NOMO-1 (cell line): Measurements from ENCODE around the gene CXCL8.
"Not testable (repeated sequence)": the region's sequence is repeated elsewhere in the genome, so short reads cannot be mapped to it uniquely, and the experiment has no call there.

Source experiments
- DNase-seq, 2 experiments: peaks; one replicate each; lab custom pipeline; 2025; ENCODE audit not compliant: unreplicated experiment in 2 of 2; lab: John Stamatoyannopoulos, UW

The CXCL8 gene

DNA sequence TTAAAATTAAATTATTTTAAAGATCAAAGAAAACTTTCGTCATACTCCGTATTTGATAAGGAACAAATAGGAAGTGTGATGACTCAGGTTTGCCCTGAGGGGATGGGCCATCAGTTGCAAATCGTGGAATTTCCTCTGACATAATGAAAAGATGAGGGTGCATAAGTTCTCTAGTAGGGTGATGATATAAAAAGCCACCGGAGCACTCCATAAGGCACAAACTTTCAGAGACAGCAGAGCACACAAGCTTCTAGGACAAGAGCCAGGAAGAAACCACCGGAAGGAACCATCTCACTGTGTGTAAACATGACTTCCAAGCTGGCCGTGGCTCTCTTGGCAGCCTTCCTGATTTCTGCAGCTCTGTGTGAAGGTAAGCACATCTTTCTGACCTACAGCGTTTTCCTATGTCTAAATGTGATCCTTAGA, at the start of gene CXCL8:
CXCL8 (plus strand) TSS at position 217 of the 426 bp plus-strand sequence; CDS start at position 307, 90 bp downstream.
- DNase-seq: peak; percentile 32 to 44

DNA sequence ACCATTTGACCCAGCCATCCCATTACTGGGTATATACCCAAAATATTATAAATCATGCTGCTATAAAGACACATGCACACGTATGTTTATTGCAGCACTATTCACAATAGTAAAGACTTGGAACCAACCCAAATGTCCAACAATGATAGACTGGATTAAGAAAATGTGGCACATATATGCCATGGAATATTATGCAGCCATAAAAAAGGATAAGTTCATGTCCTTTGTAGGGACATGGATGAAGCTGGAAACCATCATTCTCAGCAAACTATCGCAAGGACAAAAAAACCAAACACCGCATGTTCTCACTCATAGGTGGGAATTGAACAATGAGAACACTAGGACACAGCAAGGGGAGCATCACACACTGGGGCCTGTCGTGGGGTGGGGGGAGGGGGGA, 49.2 kb upstream of the CXCL8 start:
- not testable (repeated sequence) for DNase-seq

DNA sequence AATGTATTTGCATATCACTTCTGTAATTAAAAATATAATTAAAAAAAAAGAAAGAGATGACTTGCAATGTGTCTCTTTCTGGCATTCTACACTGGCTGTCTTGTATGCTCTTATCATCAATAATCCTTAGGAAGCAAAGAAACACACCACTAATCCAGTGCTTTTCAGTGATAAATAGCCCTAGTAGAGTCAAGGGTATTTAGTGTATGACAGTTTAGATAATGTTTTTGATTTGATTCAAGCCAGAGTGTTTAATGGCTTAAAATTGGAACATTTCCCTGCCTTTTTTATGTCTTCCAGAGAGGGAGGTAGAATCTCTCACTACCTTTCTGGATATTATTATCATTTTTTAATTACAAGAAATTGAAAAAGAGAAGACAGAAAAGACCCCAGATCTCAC, 48.6 kb upstream of the CXCL8 start:
- no peak for DNase-seq

DNA sequence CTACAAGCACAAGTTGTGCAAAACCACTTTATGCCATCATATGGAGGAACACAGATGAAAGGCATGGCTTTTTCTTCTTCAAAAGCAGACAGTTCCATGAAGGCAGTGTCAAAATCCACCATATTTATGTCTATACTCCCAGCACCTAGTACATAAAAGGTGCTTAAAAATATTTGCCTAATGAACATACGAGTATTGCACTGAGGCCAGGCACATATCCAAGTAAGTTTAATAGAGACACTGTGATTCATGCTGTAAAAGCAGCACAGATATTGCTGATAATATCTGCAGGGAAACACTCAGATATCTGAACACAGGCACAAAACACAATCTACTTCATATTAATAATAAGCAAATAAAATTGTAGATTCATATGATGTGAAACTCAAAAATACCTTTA, 48.1 kb upstream of the CXCL8 start:
- no peak for DNase-seq

DNA sequence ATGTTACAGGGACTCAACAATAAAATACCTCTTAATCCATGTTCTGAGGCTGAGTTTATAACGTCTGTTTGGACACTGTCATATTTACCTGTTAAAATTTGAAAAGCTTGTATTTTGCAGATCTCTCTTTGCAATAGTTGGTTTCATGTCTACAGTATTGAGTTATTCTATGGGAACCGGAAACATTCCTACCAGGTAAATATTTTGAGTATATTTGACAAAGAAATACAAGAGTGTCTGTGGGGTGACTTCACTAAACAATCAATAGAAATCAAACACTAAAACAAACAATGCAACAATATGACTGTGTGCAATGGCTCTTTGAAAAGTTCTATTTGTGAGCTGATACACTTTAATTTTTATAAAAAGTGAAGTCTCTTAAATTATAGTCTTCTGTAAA, 47.7 kb upstream of the CXCL8 start:
- no peak for DNase-seq

DNA sequence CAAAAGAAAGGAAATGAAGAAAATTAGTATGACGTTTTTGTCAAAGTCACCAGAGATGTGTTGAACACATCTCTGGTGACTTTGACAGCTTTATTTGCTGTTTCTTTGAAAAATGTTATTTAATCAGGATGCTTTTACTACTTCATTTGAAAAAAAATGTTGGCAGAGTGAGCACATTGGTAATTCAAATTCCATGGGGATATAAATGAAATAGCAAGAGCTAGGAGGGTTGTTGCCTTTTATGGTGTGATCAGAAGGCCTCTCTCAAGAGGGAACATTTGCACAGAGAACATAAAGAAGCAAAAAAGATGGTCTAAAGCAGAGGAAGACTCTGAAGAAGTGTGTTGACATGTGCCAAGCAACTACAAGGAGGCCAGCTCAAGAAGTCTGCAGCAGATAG, 46.6 kb upstream of the CXCL8 start:
- no peak for DNase-seq

DNA sequence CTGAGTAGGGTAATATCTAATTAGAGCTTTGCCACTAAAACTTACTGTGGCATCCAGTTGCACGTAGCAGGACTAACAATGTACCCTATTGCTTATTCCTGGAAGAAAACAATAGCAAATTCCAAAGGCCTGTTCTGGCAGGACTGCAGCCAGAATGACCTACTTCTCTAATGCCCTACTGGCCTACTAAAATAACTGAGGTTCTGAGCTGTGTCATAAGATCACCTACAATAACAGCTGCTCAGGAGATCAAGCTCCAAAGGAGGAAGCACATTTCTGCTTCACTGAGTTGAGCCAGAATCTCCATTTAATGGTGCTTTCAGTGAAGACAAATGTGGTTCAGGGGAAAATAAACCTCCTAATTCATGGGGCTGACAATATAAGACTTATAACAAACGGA, 42.2 kb upstream of the CXCL8 start:
- DNase-seq: peak in 1 of 2 experiments; percentile 51

DNA sequence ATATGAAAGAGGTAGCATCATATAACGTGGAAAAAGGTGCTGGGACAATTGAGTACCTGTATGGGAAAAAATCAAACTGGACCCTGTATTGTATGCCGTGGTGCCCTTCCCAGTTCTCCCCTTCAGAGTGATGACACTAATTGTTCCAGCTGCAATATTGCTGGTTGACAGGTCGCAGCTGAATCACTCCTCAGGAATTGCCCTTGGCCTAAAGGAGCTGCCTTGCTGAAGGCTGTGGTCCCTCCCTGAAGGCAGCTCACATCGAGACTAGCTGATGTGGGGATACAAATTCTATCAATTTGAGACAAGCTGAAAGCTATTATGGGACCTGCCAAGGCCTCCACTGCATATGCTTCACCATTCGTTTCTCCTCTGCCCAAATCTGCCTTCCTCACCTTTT, 39.3 kb upstream of the CXCL8 start:
- DNase-seq: no peak

DNA sequence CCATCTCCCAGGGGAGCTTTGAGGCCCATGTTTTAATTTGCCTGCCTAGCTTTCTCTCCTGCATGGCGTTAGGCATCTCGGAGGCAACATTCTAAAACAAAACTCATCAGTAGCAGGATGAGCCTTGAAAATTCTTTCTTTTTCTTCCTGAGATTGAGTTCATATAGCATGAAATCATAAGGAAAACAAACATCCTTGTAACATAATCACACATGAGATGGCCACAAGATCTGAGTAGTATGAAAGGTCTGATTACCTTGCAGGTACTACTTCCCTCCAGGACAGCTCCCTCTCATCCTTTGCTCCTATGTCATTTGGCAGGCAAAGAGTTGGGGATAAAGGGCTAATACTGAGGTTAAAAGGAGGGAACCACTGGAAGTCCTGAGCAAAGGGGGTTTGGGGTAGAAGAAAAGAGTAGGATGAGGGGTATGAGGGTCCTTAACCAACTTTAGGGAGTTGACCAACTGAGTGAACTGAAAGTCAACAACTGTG, 37.5 kb upstream of the CXCL8 start:
- no peak for DNase-seq

DNA sequence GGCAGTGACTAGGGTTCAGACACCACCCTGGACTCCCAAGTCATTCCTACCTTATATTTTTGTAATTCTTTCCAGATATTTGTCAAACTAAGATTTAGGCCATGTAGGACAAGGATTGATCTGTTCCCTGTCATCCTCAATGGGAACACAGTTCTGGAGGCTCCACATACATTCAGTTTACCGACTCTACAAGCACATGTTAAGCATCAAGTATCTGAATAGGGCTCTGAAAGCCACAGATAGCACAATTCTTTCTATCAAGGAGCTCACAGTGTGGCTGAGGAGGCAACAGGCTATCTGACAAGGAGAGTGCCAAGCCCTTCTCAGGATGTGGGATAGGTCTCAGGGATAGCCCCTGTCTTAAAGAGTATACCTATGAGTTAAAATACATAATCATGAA, 37.0 kb upstream of the CXCL8 start:
- DNase-seq: no peak

DNA sequence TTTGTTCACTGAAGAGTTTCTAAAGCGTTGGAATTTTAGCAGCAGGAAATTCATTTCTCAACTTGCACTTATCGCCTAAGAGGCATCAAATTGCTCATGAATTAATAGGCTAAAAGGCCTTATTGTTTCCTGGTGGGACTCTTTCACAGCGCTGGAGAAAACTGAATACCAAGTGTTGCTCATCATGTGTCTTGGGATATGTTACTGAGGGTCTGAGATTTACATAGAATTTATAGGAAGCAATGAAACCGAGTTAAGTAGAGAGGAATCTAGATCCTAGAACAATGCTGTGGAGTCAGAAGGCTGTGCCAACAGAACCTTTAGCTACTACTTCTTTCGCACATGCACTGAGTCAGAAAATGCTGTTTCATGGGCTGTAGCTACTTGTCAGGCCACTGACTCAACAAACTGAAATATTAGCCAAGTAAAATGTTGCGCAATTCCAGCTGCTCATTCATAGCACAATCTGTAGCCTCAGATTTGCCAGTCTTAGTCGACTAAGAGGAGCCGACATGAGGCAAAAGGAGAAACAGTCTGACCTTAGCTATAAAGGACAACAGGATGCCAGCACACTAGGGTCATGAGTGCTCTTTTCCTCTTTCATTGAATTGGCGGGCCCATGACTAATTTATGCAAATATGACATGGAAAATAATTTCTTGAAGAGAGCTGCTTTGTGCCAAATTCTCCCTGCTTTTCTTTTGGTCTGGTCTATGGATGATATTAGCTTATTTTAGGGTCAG, 35.9 kb upstream of the CXCL8 start:
- peak; percentile 86 to 96 for DNase-seq

DNA sequence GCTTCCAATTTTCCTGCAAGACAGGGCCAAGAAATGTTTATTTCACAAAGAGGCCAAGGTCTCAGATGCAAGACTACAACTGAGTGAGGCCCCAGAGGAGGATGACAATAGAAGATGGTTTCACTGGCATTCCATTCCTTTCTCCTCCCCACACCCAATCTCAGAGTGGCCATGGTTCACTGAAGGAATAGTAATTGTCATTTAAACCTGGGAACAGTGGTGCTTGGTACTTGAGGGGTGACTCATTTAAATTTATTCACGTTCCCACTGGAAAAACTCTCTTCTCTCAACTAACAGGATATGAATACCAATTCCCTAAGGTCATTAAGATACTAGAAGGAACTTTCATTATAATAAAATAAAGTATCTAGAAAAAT, 35.3 kb upstream of the CXCL8 start:
- no peak for DNase-seq

DNA sequence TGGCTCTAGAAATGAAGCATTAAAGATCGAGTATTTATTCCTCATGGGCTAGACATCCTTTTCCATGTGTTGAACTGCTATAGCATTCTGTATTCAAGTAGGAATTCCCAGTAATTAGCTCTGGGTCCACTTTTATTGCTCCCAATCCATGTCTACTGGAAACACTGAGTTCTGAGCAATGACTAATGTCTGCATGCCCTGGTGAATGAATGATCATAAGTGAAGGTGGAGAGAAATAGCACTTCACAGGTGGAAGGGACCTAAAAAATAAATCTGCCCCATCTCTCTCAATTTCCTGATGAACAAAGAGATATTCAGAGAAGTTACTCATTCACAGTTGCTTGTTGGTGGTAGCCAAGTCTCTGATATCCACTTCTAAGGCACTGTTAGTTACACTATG, 34.6 kb upstream of the CXCL8 start:
- no peak for DNase-seq

DNA sequence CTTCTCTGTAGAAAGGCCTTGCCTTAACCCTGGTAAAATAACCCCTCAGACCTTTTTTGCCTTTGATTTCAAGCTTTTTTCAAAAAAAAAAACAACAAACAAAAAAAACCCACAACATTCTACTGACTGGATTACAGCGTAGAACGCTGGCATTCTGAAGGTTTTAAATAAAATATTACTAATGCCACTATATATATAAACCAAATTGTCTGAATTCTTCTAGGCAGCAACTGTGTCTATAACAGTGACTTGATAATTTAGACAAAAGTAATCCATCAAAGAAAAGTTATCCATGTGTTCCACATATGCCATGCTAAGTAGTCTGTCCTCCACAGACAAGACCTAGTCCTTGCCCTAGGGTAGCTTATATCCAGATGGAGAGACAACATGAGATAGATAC, 33.6 kb upstream of the CXCL8 start:
- DNase-seq: no peak

DNA sequence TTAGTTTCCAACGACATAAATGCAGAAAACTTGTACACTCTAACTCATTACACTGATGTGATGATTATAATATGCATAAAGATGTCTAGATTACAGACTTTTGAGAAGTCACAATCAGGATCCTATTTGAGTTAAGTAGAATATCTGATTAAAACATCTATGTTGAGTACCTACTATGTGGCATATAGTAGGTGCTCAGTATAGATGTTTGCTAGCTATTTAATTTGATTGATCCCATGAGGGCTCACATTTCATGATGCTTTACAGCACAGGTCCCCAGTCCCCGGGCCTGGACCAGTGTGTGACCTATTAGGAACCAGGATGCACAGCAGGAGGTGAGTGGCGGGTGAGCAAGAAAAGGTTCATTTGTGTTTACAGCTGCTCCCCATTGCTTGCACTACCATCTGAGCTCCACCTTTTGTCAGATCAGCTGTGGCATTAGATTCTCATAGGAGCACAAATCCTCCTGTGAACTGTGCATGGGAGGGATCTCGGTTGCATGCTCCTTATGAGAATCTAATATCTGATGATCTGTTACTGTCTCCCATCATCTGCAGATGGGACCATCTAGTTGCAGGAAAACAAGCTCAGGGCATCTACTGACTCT, 33.0 kb upstream of the CXCL8 start:
- DNase-seq: no peak

DNA sequence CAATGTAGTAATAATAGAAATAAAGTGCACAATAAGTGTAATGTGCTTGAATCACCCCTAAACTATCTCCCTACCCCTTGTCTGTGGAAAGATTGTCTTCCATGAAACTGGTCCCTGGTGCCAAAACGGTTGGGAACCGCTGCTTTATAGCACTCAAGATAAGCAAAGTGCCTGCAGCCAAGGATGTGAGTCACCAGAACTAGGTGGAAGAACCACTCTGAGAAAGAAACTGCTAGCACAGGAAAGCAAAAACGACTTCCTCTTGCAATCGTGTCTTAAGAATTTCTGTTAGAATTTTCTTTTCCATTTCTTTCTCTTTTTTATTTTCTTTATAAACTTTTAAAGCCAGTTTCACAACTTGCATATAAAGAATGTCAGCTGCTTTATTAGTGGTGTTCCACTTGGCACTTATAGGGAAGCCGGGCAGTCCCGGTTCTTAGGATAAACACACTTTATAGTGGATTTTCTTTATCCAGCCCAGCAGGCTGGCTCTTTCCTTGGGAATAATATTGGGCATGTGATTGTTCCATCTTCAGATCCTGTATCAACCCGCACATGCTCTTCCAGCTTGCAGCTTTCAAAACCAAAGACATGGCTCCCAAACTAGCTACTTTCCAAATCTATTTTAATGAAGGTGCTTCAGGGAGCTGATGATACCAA, 32.3 kb upstream of the CXCL8 start:
- DNase-seq: peak; percentile 62 to 89

DNA sequence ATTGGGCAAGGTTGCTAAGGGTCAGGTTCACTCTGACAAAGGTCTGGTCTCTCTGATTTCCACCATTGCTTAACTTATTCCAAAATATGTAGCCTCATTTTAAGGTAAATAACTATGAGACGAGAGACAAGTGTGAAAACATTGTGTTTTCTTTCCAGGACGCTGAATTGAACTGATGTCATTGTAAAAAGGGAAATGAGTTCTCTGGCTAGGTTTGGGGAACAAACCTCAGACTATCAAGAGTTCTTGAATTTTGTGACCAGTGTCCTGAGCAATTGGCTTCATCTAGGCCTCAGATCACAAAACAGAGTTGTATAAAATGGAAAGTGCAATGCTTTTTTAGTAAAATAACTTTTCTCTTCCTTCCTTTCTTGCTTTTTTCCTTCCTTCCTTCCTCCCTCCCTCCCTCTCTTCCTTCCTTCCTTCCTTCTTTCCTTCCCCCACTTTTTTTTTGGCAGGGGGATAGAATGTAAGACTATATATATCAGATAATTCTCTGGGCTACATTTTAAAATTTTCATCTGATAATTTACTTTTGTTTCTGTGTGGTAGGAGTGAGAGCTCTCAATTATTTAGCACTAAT, 30.8 kb upstream of the CXCL8 start:
- peak; percentile 18 to 84 for DNase-seq

DNA sequence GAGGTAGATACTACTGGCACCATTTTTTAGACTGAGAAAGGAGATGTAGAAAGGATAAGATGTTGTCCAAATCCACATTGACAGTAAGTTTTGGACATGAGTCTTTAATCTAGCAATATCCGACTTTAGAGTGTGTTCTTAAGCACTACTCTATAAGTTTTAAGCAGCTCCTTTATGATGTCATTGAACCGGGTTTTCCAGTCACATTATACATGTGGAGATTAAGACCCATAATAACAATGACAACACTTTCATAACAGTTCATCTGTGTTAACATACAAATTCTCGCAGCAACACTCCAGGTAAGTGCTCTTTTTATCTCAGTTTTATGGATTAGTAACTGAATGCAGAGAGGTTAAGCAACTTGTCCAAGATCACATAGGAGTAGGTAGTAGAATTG, 30.3 kb upstream of the CXCL8 start:
- DNase-seq: no peak

DNA sequence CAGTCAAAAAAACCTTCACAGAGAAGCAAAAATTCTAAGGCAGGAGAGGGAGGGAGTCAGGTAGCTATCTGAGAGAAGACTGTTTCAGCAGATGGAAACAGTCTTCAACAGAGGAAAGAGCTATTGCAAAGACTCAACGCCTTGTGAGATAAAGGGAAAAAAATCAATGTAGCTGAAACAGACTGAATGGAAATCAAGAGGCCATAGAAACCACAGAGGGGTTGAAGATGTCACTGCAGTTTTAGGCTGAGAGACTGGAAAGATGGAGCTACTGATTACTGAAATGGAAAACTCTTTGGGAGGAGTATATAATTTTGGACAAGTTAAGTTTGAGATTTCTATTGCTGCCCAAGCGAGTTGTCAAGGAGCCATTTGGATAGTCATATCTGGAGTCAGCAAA, 28.4 kb upstream of the CXCL8 start:
- DNase-seq: no peak

DNA sequence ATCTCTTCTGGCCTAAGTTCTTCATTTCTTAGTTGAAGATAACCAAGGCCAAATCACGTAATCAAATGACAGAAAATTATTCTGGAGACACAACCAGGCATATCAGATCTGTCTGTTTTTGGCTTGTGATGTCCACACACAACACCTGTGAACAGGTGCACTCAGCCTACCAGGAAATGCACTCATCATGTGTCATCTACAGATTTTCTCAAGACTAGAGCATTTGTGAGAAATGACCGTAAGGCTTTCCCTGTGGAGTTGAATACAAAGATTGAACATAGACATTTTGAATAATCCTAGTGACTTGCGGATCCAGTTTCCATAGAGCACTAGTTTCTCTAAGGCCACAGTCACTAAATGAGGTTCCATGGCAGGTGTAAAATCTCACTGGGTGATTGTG, 26.7 kb upstream of the CXCL8 start:
- no peak for DNase-seq

DNA sequence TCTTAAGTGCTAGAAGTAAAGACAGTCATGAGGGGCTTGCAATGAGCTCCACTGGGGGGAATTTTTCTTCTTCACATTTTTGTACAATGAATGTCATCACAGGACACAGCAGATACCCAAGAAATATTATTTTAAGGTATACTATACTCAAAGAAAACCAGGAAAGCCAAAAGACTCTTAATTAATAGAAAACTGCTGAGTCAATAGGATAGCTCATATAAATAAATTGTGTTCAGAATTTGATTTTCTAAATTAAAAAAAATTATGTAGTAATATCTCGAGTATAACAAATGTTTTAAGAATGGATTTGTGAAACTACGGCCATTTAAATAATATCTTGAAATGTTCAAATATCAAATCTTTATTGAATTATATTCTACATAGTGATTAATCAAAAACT, 25.7 kb upstream of the CXCL8 start:
- no peak for DNase-seq

DNA sequence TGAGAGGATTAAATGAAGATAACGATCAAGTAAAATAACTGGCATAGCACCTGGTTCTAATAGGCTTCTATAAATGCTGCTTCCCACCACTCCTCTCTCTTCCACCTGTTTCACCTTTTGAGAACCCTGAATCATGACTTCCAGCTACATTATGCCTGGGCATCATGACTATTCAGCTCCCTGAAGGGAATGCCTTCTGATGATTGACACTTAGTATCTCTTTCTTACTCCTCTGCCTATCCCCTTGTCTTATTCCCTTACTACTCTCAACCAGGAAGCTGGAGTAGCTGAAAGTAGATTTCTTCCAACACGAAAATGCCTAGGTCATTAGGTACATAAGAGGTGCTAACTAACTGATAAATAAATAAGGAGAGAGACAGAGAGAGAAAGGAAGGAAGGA, 24.7 kb upstream of the CXCL8 start:
- DNase-seq: no peak
